T1000 (cell line): Measurements from ENCODE around the gene PLAAT3.
"Not testable (repeated sequence)": the region's sequence is repeated elsewhere in the genome, so short reads cannot be mapped to it uniquely, and the experiment has no call there.

ENCODE experiments used
- DNase-seq: peaks from one replicate; lab custom pipeline; 2025; ENCODE audit warnings: mixed read lengths; lab: John Stamatoyannopoulos, UW

The PLAAT3 gene

GRCh38 chr11:63537293-63538101 is 76.7 kb downstream of the PLAAT3 start:
- no peak for DNase-seq

GRCh38 chr11:63536669-63537292 is 77.5 kb downstream of the PLAAT3 start, which contains the start of gene PLAAT4:
PLAAT4 (plus strand) TSS chr11:63536808; CDS start chr11:63536869, 61 bp downstream.
- no peak for DNase-seq

- DNase-seq: no peak
Measured at GRCh38 chr11:63535734-63536133, 78.5 kb downstream of the PLAAT3 start.

DNA sequence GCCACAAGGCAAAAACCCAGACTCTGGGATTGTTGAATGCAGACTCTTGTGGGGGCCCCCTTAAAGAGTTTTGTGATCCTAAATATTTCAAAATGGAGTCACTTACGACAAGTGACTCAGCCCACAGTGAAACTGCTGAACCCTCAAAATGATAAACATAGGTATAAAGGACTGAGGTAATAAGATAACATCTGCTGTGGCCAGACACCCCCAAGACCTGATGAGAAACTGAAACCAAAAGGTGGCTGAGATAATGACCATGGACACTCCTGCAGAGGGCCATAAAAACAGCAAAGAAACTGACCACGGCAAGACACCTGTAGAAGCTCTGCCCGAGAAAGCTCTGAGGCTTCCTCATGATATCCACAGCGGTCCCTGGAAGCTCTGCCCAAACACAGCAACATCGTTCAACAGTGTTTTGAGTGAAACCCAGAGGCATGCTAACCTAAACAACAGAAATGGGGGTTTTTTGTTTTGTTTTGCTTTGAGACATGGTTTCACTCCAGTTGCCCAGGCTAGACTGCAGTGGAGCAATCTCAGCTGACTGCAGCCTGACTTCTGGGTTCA is 79.3 kb downstream of the PLAAT3 start:
- DNase-seq: no peak

DNA sequence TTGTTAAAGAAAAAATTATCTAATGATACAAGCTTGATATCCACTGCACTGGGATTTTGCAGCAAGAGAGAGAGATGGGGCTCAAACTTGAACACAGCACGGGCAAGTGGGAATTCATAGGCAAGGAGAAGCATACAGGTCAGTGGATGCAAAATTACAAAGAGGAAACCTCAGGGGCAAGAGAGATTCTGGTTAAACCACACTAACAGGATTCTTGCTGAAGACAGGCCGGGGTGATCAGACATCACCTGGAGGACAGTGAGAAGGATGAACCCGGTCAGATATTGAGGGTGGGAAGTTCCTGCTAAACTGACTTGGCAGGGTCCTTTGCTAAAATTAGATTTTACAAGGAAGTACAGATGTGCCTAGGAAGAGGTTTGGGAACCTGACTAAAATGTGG is 80.2 kb downstream of the PLAAT3 start:
- no peak for DNase-seq

DNA sequence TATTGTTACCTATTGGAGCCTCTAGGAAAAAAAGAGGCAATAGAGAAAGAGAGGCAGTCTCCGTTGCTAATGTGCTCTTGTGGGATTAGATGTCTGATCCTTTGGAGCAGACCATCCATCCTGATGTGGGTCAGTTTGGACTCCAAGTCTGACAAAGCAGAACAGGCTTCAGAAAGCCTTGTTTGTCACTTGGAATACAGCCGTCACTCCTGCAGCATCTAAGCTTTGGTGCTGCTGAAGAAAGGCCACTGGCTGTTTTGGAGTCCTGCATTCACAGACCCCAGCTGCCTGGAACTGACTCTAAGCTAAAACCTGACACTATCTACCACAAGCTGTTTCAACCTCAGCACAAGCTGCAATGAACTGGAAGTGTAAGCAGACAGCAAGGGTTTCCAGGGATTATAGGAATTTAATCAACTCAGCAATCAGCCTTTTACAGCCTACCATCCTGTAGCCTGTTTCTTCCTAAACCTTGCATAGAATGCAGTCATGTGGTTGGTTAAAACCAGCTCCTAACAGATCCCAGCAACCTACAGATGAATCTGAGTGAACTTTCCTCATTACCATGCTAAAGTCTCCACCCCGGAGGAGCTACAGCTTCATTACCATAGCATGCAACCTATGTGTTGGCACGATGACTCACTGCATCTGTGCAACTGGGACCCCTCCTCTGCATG is 81.3 kb downstream of the PLAAT3 start:
- DNase-seq: no peak

- no peak for DNase-seq
Measured at GRCh38 chr11:63532117-63532516, 82.1 kb downstream of the PLAAT3 start.

DNA sequence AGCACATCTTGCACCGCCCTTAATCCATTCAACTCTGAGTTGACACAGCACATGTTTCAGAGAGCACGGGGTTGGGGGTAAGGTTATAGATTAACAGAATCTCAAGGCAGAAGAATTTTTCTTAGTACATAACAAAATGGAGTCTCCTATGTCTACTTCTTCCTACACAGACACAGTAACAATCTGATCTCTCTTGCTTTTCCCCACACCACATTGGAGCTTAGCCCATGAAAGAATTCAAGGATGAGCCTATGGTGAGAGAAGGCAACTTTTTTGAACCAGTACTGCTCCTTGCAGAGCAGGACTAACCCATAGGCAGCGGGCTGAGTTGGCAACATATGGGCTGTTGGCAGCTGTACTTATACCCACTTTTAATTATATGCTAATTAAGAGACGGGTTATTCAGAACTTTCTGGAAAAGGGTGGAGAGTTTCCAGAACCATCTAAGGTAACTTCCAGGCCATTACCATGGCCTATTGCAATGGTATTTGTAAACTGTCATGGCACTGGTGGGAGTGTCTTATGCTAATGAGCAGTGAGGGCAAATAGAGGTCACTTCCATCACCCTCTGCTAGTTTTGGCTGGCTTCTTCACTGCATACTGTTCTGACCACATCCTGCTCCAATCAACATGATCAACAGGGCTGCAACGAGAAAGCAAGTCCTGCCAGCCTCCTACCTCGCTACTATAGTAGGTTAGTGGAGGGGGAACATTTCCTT is 83.0 kb downstream of the PLAAT3 start:
- peak; percentile 15 for DNase-seq

GRCh38 chr11:63530021-63530420 is 84.2 kb downstream of the PLAAT3 start:
- no peak for DNase-seq

DNA sequence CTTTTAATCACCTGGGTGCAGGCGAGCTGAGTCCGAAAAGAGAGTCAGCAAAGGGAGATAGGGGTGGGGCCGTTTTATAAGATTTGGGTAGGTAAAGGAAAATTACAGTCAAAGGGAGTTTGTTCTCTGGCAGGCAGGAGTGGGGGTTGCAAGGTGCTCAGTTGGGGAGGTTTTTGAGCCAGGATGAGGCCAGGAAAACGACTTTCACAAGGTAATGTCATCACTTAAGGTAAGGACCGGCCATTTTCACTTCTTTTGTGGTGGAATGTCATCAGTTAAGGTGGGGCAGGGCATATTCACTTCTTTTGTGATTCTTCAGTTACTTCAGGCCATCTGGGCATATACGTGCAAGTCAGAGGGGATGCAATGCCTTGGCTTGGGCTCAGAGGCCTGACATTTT is 84.9 kb downstream of the PLAAT3 start:
- DNase-seq: not testable (repeated sequence)

- DNase-seq: not testable (repeated sequence)
Measured at GRCh38 chr11:63528729-63529278, 85.4 kb downstream of the PLAAT3 start.

DNA sequence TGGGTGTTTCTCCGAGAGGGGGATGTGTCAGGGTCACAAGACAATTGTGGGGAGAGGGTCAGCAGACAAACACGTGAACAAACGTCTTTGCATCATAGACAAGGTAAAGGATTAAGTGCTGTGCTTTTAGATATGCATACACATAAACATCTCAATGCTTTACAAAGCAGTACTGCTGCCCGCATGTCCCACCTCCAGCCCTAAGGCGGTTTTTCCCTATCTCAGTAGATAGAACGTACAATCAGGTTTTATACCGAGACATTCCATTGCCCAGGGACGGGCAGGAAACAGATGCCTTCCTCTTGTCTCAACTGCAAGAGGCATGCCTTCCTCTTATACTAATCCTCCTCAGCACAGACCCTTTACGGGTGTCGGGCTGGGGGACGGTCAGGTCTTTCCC is 86.1 kb downstream of the PLAAT3 start:
- not testable (repeated sequence) for DNase-seq

DNA sequence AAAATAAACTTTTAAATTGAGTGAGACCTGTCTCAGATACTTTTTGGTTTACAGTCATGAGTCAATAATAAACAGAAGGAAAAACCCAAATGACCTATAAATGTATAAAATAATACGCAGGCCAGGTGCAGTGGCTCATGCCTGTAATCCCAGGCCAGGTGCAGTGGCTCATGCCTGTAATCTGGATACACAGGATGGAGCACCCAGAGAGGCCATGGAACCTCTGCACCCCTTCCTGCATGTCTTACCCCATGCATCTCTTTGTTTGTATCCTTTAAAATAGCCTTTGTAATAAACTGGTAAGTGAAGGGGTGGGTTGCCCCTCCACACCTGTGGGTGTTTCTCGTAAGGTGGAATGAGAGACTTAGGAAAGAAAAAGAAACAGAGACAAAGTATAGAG is 86.6 kb downstream of the PLAAT3 start:
- DNase-seq: no peak
